OCI-M2 (cell line): Measurements from ENCODE around the gene SLC35E4.

ENCODE experiments used
- DNase-seq: peaks from one replicate; lab custom pipeline; 2025; ENCODE audit not compliant: unreplicated experiment; lab: John Stamatoyannopoulos, UW

The SLC35E4 gene

GRCh38 chr22:30687358-30687757 is 51.8 kb downstream of the SLC35E4 start:
- DNase-seq = no peak

GRCh38 chr22:30689622-30690021 is 54.0 kb downstream of the SLC35E4 start:
- DNase-seq = no peak

GRCh38 chr22:30691204-30691603 is 55.6 kb downstream of the SLC35E4 start:
- no peak for DNase-seq

GRCh38 chr22:30694171-30694639 is 58.6 kb downstream of the SLC35E4 start:
- DNase-seq = no peak

GRCh38 chr22:30694640-30695350 is 59.2 kb downstream of the SLC35E4 start, which contains the start of gene OSBP2:
Gene OSBP2, plus strand, starts transcription at chr22:30694874. Its CDS starts 36 bp downstream, at chr22:30694910.
- DNase-seq = no peak

GRCh38 chr22:30695351-30695851 is 59.8 kb downstream of the SLC35E4 start:
- DNase-seq = no peak

- no peak for DNase-seq
These were observed 60.5 kb downstream of the SLC35E4 start for GRCh38 chr22:30695871-30696655.
